HG03575 (cell line): ENCODE measurements around the gene TBCEL.
"Not testable (repeated sequence)": the region's sequence is repeated elsewhere in the genome, so short reads cannot be mapped to it uniquely, and the experiment has no call there.

Source experiments
- ATAC-seq: cut with Tn5 transposase; IDR thresholded peaks from one replicate; pipeline ENCODE4 v1.9.1; 2021; ENCODE audit not compliant: unreplicated experiment, insufficient number of reproducible peaks, low FRiP score; ENCODE audit errors: extremely low read depth

The TBCEL gene

DNA sequence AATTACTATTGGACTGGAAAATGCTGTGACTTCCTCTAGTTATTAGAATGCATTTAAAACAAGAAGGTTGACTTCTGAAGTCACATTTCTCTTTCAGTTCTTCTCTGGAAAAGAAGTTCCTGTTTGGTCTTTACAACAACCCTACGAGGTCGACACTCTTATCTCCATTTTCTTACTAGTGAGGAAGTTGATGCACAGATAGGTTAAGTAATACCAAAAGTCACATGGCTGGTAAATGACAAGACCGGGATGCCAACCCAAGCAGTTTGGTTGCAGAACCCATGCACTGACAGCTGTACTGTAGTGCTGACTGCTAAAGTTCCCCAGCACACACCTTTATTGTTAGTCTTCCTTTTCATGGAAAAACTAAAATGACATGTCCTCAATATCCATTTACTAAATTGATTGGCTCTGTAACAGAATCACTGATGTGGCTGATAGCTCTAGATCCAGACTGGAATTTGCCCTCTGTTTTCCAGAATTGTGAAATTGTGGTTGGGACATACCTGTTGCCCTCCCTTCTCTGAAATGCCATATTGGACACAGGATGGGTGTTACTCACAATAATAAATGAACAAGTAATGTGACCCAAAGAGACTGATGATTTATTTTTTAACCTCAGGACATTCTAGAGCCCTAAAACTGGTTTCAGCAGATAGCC is 67.7 kb downstream of the TBCEL start:
- no peak for ATAC-seq

DNA sequence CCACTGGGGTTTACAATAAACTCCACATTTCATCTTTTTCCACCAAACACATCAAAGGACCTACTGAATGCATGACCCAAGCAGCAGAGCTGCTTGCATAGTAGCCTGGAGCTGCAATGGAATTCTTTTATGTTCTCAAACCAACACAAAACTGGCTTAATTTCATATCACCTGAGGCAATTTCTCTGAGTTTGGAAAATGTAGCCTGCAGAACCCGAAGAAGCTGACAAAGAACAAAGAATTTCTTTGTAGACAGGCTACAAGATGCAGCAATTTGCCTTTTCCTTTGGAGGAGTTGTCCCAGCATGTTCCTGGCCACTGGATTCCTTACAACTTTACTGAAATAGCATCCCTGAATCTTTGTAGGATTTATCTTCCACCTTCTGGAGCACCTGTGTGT is 71.7 kb downstream of the TBCEL start:
- no peak for ATAC-seq

DNA sequence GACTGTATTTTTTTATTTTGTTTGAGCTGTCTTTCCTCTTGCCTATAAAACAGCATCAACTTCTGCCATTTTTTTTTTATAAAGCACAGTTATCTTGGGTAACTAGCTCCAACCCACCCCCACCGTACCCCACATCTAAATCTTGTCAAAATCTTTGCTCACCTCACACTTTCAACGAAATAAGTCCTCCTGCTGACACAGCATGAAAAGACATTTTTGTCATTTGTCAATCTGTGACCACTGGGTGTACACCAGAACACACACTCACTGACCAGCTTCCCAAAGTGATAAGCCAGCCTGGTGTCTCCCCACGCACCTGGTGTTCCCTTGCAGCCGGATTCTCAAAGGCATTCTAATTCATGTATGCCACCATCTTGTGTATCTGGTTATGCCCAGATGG is 75.5 kb downstream of the TBCEL start:
- no peak for ATAC-seq

DNA sequence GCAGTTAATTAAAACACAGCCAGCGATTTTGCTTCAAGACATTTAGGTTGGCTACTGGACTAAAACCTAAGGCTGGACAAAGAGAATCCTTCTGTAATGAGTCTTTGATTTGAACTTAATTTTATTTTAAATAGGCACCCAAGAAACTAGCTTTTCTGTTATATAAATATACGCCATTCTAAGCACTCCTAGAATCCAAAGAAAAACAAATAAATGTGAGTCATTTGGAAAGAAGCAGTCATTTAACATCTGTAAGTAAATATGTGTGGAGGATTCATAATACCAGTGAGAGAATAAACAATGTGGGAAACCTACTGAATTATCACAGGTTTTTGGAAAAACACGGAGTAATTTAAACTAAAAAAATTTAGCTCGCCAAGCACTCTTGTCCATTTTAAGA is 76.0 kb downstream of the TBCEL start:
- ATAC-seq, result no peak

DNA sequence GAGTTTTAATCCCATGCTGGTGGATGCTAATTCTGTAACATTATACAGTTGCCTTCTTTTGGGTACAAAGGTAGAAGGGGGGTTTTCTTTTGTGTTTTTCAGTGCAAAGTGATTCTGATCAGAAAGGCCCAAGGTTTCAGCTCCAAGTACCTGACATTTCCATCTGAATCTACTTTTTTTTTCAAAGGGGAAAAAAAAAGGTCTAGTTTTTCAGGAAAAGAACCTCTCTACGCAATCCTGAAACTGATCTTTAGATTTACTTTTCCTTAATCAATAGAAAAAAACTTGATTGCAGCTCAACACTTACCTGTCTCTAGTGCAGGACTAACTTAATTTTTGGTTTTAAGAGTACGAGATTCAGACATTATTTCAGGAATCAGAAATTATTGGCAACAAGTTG is 77.0 kb downstream of the TBCEL start, which contains the start of gene TECTA:
TECTA (plus strand) TSS at position 301 of the 400 bp plus-strand sequence. CDS start 1,423 bp downstream, outside the sequence.
- no peak for ATAC-seq

DNA sequence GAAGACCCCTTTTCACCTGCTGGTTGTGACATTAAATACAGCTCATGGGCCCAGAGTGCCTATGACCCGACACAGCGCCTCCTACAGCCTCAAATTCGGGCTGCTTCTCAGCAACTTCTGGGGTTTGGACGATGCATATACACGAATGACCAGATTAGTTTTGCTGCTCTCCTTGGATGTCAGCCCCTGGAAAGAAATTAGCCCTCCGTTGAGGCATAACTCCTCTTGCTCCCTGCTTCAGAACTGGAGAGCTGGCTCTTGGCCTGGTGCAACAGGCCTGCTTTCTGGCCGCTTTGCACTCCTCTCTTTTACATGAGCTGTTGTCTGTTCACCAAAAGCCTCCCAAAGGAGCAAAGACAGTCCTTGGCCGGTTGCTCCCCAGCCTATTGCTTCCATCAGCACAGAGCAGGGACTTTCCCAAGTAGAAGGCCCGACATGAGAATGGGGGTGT is 80.4 kb downstream of the TBCEL start:
- no peak for ATAC-seq

DNA sequence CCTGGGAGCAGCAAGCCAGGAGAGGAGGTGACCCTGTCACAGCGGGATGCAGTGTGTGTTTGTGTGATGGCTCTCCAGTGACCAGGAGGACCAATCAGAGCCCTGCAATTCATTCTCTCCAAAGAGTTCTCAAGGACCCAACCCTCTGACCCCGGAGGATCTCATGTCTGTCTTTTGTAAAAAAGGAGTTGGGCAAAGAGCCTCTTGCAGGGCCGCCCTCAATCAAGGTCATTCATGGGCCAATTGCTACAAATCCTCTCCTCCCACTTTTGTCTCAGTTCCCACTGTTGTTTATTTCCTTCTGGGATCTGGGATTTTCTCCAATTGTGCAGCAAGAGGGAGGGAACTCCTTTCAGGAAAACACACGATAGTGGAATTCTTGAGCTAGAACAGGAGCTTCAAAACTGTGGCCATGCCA is 81.2 kb downstream of the TBCEL start:
- no peak for ATAC-seq

DNA sequence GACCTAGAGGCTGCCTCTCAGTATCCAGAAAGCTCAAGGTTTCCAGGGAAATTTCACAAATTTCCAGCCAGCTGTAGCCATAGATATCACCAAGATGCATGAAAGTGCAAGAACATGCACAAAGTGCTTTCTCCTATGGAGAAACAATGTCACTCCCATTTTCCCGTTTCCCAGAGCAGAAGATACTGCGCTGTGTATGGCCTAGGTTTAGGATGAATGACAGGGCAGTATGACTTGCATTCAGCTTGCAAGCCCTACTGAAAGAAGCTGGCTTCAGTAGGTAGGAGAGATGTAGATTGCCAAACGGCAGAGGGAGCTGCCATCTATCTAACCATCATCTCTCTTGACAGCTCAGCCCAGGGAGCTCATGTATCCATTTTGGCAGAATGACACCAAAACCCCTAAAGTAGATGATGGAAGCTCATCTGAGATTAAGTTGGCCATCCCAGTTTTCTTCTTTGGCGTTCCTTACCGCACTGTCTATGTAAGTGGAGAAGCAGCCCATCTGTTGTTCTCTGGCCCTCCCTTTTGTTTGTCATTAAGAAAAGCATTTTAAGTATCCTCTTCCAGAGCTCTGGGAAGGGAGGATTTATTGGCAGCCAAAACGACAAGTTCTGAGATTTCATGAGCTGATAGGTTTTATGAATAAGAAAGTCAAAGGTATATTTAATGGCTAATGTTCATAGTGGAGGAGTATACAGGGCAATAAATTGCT is 81.7 kb downstream of the TBCEL start:
- no peak for ATAC-seq

DNA sequence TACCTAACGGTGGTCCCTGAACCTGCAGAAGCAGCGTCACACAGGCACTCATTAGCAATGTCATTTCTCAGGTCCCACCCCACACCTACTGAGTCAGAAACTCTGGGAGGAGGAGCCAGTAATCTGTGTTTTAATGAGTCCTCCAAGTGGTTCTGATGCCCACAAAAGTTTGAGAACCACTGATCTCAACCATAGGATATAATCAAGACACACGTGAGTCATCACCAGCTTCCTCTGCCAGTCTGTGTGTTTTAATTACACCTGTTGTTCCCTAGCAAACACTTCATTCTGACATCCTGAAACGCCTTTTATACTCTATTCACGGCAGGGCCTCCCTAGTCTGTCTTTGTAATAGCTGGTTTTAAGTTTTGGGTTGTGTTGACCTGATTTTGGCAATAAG is 82.9 kb downstream of the TBCEL start:
- ATAC-seq, result no peak

DNA sequence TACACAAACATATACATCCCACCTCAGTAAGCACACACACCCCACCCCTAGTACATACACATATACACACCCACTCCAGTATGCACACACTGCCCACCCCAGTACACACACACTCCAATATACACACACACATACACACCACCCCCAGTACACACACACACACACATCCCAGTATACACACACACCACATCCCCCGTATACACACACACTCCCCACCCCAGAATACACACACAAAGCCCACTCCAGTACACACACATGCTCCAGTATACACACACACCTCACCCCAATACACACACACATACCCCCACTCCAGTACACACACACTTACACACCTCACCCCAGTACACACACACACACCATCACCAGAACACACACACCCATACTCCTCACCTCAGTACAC is 84.5 kb downstream of the TBCEL start:
- no peak for ATAC-seq

DNA sequence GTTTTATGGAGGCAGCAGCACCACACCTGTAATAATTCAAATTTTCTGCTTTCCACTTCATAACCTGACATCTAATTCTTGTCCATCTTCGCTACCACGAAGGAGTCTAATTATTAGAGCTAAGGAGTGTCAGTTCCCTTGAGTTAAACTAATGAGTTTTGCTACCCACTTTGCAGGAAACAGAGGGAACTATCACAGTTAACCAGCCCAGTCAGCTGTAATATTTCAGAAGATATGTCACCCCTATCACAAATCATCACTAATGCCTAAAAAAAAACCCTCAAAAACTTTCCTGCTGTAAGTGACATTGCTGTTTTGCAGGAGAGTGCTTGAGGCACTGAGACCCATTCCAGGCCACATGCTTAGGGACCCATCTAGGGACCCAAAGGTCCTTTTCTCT is 85.6 kb downstream of the TBCEL start:
- ATAC-seq, result no peak

DNA sequence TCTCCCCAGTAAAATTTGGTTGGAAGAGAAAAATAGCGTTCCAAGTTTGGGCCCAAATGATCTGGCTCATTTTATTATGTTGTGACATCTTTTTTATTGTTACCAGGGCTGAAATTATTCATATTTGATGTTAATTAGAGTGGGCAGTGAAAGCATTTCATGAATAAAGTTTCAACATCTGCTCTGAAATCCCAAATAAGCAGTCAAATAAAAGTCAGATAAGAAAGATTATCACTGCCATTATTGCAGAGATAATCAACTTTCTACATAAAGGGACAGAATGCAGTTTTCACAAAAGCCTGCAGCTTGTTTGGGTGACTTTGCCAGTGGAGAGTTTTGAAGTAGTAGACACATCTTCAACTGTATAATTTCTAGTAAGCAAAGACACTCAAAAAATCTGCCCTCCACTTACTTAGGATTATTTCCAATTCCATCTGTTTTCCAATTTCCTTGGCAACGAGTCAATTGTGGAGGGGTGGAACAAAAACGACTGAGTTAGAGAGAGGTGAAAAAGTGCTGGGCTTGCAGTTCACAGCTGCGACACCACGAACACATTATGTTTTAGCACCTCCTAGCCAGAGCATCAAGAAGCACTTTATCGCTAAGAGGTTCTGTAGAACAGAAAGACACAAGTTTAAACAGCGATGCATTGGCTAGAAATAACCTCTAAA is 86.1 kb downstream of the TBCEL start:
- no peak for ATAC-seq

DNA sequence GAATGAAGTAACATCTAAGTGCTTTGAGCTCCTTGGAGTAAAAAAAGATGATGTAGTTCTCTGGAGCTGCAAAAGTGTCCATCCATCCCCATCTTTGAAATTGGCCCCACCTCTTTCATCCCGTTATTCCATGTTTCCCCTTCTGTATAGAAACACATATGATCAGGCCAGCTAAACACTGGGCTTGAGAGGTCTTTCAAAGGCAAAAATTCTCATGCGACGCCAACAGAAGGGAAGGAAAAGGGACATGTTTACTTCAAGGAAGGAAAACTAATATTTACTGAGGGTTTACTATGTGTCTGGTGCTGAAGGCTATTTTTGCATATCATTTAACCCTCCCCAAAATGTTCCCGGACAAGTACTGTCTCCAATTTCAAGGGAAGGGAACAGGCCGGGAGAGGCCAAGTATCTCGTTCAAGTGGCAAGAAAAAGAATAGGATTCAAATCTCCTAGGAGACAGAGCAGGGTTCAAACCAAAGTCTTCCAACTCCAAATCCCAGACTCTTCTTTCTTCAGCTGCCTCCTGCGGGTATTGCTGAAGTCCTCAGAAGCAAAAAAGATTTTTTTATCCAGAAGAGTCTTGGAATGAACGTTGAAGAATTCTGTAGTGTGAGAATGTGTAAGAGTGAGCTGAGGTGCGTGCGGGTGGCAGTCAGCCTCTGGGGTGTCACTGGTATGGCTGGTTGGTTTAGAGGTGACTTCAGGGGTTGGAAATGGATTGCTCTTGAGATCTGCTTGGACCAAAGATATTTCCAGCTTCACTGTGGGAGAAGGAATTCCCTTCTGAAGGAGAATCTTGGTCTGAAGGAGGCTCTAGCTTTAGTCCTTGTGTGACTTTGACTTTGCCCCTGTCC is 87.2 kb downstream of the TBCEL start:
- ATAC-seq, result no peak

DNA sequence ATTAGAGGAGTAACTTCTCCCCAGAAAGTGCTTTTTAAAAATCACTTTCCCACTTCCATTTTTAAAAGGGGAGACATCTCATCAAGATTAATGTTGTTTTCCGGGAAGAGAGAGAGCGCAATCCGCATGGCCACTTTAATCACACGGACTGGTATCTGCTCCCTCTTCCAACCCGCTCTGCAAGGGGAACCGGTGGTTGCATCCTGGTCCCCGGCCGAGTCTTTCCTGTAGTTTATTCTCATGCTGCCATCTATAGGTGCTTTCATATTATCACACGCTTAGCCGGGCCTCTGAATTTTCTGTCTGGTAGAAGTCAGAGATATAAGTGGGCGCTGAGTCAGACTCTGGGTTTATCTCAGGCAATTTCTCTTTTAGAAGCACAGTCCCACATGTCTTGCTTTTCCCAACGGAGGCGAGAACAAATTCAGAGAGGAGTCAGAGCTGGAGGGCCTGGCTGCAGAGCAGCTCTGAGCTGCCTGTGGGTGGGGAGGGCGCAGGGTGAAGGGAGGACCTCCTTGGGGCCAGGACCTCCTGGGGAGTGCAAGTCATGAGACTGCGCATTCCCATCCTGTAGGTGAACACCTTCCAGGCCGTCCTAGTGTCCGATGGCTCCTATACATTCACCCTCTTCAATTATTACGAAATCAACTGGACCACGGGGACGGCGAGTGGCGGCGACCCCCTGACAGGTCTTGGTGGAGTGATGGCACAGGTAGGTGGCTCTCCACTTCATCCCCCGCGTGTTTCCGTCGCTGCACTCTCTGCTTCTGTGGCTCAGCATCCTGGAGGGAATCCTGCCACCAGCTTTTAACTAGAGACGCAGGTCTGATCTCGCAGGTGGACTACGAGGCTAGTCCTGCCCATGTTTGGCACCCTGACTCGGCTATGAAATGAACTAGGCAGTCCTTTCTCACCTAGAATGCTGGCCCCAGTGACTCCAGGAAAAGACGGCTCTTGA is 88.9 kb downstream of the TBCEL start:
- ATAC-seq, result no peak

DNA sequence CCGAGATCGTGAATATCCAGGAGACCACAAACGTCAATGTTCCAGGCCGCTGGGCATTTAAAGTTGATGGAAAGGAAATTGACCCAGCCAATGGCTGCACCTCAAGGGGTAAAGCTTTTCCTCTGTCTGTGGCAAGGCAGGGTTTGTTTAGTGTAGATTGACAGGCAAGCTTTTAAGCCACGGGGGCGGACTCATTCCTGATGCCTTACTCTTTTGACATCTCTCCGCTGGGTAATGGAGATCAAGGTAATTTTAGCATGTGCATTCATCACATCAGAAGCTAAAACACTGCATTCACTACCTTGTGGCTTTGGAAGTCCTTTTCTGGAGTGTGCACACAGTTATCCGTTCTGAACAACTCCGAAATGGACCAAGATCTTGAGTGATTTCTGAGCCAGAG is 89.7 kb downstream of the TBCEL start:
- no peak for ATAC-seq

DNA sequence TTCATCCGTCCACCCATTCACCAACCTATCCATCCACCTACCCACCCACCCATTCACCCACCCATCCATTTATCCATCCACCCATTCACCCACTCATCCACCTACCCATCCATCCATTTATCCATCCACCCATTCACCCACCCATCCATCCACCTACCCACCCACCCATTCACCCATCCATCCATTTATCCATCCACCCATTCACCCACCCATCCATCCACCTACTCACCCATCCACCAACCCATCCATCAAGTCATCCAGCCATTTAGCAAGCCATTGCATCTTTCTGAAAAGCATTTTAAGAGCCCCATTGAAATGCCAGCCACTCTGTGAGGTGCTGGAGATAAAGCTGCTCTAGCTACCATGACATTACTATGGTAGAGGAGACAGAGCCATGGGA is 91.1 kb downstream of the TBCEL start:
- not testable (repeated sequence) for ATAC-seq

DNA sequence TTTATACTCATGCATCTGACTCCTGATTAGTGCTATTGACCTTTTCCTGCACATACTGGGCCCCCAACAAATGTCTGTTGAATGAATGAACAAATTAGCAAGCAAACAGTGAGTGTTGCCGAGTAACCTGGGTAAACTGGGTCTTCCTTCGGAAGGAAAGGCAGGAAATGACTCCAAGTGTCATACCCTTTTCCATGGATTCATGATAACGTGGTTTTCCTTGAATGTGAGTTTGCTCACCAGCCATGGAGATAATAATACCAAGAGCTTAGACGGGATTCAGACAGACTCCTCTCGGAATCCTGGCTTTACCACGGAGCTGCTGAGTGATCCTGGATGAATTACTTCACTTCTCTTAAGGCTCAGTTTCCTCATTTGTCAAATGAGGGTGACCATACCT is 93.9 kb downstream of the TBCEL start:
- ATAC-seq, result no peak

DNA sequence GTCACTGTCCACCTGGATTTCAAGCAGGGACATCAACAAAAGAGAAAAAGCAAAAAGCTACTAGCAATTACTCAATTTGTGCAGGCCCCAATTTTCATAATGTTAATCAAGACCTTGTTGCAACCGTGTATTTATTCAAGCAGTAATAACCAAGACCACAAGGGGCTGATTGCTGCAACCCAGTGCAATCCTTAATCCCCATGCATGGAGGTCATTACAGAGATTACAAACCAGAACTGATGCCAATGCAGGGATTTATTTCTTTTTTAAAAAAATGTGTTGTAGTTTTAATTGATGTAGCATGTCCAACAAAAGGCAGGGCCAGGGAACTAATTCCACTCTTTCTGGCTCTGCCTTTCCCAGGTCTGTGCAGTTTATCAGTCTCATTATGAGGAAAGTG is 95.5 kb downstream of the TBCEL start:
- no peak for ATAC-seq
